WTC11 (cell line): ENCODE measurements around the gene CDK10. TPM values are rescaled to one million over a fixed set of nuclear protein-coding genes. Genes with fewer than 3 reads are reported as not detected.
A peak's percentile ranks its signal among the peaks of the same experiment; 100 is the strongest.
"Not testable (repeated sequence)": the region's sequence is repeated elsewhere in the genome, so short reads cannot be mapped to it uniquely, and the experiment has no call there.

ENCODE experiments used
- ATAC-seq: fragments of 200-7000 bp; cut with Tn5 transposase; 2 replicates; pipeline ENCODE4 v1.10.0; 2021; ENCODE audit warnings: mild to moderate bottlenecking, moderate library complexity
- CTCF ChIA-PET: fragments of 300-600 bp; sonication (Branson Sonifier 250); formaldehyde crosslinking; loops from one replicate; lab custom pipeline; 2021; ENCODE audit warnings: antibody characterized with exemption; lab: Charles Lee
- POLR2A ChIA-PET: fragments of 350-600 bp; sonication (Branson Sonifier 250); formaldehyde crosslinking; loops from one replicate; lab custom pipeline; 2021; ENCODE audit warnings: antibody characterized with exemption; lab: Charles Lee
- DNase-seq: peaks from one replicate; pipeline ENCODE4 v3.0.0; 2021; ENCODE audit warnings: low spot score
- H3K27ac Mint-ChIP-seq: 2 replicates; pipeline ENCODE4 v1.8.0; 2021; ENCODE audit warnings: mixed read lengths
- H3K27me3 Mint-ChIP-seq: 2 replicates; pipeline ENCODE4 v1.8.0; 2021; ENCODE audit warnings: low read depth, mild to moderate bottlenecking, moderate library complexity, mixed read lengths
- H3K36me3 Mint-ChIP-seq: 2 replicates; pipeline ENCODE4 v1.8.0; 2021; ENCODE audit warnings: mixed read lengths
- H3K4me1 Mint-ChIP-seq: 2 replicates; pipeline ENCODE4 v1.8.0; 2022; ENCODE audit warnings: mixed read lengths
- H3K4me3 Mint-ChIP-seq: 2 replicates; pipeline ENCODE4 v1.8.0; 2021; ENCODE audit warnings: mild to moderate bottlenecking, moderate library complexity, mixed read lengths
- H3K9me3 Mint-ChIP-seq: 2 replicates; pipeline ENCODE4 v1.8.0; 2021; ENCODE audit warnings: mixed read lengths
- CREM ChIP-seq: sonication (generic); formaldehyde crosslinking; IDR thresholded peaks from 2 replicates; pipeline ENCODE4 v1.8.1; 2022; ENCODE audit warnings: mild to moderate bottlenecking, missing genetic modification reagents, moderate library complexity
- ELF4 ChIP-seq: sonication (generic); formaldehyde crosslinking; IDR thresholded peaks from 2 replicates; pipeline ENCODE4 v1.8.1; 2022; ENCODE audit warnings: low read depth, mild to moderate bottlenecking, moderate library complexity, missing genetic modification reagents
- FOXJ3 ChIP-seq: sonication (generic); formaldehyde crosslinking; IDR thresholded peaks from 2 replicates; pipeline ENCODE4 v1.9.0; 2021; ENCODE audit warnings: missing genetic modification reagents, mild to moderate bottlenecking, borderline replicate concordance
- FOXP1 ChIP-seq: sonication (generic); formaldehyde crosslinking; IDR thresholded peaks from 2 replicates; pipeline ENCODE4 v1.8.0; 2022; ENCODE audit warnings: missing genetic modification reagents, mild to moderate bottlenecking, moderate library complexity, borderline replicate concordance
- MLX ChIP-seq: sonication (generic); formaldehyde crosslinking; IDR thresholded peaks from 2 replicates; pipeline ENCODE4 v1.8.1; 2023; ENCODE audit warnings: mild to moderate bottlenecking, missing genetic modification reagents, moderate library complexity
- MXD4 ChIP-seq: fragments of 250-450 bp; sonication (Bioruptor Pico); IDR thresholded peaks from 2 replicates; pipeline ENCODE4 v1.8.0; 2021; ENCODE audit warnings: mild to moderate bottlenecking, moderate library complexity, borderline replicate concordance
- MYBL2 ChIP-seq: sonication (generic); formaldehyde crosslinking; IDR thresholded peaks from 2 replicates; pipeline ENCODE4 v1.8.1; 2023; ENCODE audit warnings: mild to moderate bottlenecking, moderate library complexity, missing genetic modification reagents
- NR3C1 ChIP-seq: sonication (generic); formaldehyde crosslinking; conservative IDR thresholded peaks from 2 replicates; pipeline ENCODE4 v1.8.1; 2023; ENCODE audit warnings: low read depth, mild to moderate bottlenecking, missing genetic modification reagents
- OVOL2 ChIP-seq: fragments of 250-450 bp; sonication (Bioruptor Pico); IDR thresholded peaks from 2 replicates; pipeline ENCODE4 v1.9.0; 2021; ENCODE audit warnings: mild to moderate bottlenecking, borderline replicate concordance
- PREB ChIP-seq: sonication (generic); formaldehyde crosslinking; IDR thresholded peaks from 2 replicates; pipeline ENCODE4 v1.8.1; 2022; ENCODE audit warnings: mild to moderate bottlenecking, missing genetic modification reagents, moderate library complexity, borderline replicate concordance
- TEAD1 ChIP-seq: sonication (generic); formaldehyde crosslinking; IDR thresholded peaks from 2 replicates; pipeline ENCODE4 v1.8.0; 2022; ENCODE audit warnings: mild to moderate bottlenecking, missing genetic modification reagents
- TEAD4 ChIP-seq: sonication (generic); formaldehyde crosslinking; IDR thresholded peaks from 2 replicates; pipeline ENCODE4 v1.8.0; 2022; ENCODE audit warnings: mild to moderate bottlenecking, missing genetic modification reagents
- ZNF121 ChIP-seq: sonication (generic); formaldehyde crosslinking; IDR thresholded peaks from 2 replicates; pipeline ENCODE4 v1.8.0; 2023; ENCODE audit warnings: missing genetic modification reagents
- ZNF396 ChIP-seq: fragments of 250-450 bp; sonication (Bioruptor Pico); IDR thresholded peaks from 2 replicates; pipeline ENCODE4 v1.8.0; 2021; ENCODE audit warnings: mild to moderate bottlenecking, moderate library complexity, borderline replicate concordance
- ZNF423 ChIP-seq: fragments of 250-450 bp; sonication (Bioruptor Pico); IDR thresholded peaks from 2 replicates; pipeline ENCODE4 v2.1.2; 2022; ENCODE audit warnings: mild to moderate bottlenecking, moderate library complexity
- ZNF512 ChIP-seq: sonication (generic); formaldehyde crosslinking; IDR thresholded peaks from 2 replicates; pipeline ENCODE4 v1.8.1; 2022; ENCODE audit warnings: missing genetic modification reagents, borderline replicate concordance
- total RNA-seq: library from RNA; stranded (reverse); gene quantifications from 3 replicates; pipeline ENCODE4 v1.2.3, GENCODE V29; 2021
- TF ChIP-seq, protein P1 (sequence below): fragments of 200-600 bp; IDR thresholded peaks from 2 replicates; pipeline ENCODE4 v1.8.0; 2022; ENCODE audit warnings: antibody characterized with exemption
- TF ChIP-seq, protein P2 (sequence below): sonication (generic); formaldehyde crosslinking; IDR thresholded peaks from 2 replicates; pipeline ENCODE4 v1.8.0; 2022; ENCODE audit warnings: mild to moderate bottlenecking, missing genetic modification reagents
- TF ChIP-seq, protein P3 (sequence below): sonication (generic); formaldehyde crosslinking; IDR thresholded peaks from 2 replicates; pipeline ENCODE4 v1.8.0; 2022; ENCODE audit warnings: mild to moderate bottlenecking, missing genetic modification reagents

CDK10 gene
- total RNA-seq, 1 experiment from 2014 or later = 102 TPM

GRCh38 chr16:89661215-89661614, 25.3 kb upstream of the CDK10 start:
- Mint-ChIP-seq H3K4me1 (peaks cover 6% of the 10 kb centered on the region), H3K36me3 (peaks cover 70% of the 10 kb centered on the region), H3K9me3 (peaks cover 29% of the 10 kb centered on the region), H3K27me3 (peaks cover 4% of the 10 kb centered on the region; the same call in 1 of the 2 replicates), H3K4me3 (no peak overlapping the region), H3K27ac (no peak overlapping the region)
- ChIA-PET POLR2A (no interaction called here), CTCF (no interaction called here)
- TF ChIP-seq NR3C1 (CRISPR knock-in tag) = no peak
- no peak for TF ChIP-seq TEAD4 (CRISPR knock-in tag)
- no peak for TF ChIP-seq PREB (CRISPR knock-in tag)
- TF ChIP-seq ELF4 (CRISPR knock-in tag) = no peak
- ATAC-seq (no peak), DNase-seq (no peak)

DNA sequence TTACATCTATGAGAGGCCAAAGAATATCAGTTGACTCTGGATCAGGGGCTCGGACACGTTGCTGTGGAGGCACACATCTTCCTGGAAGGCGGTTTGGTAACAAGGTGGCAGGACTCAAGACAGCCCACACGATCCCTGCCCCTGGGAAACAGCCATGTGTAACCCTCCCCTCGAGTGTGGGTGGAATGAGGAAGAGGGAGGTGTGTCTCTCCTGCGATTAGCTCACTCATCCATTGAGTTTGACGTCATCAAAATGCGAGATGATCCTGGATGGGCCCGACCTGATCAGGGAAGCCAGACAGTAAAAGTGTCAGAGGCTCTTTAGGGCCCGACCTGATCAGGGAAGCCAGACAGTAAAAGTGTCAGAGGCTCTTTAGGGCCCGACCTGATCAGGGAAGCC, 22.3 kb upstream of the CDK10 start:
- CTCF ChIA-PET, H3K4me1 Mint-ChIP-seq, POLR2A ChIA-PET, DNase-seq, ATAC-seq, H3K4me3 Mint-ChIP-seq, H3K27ac Mint-ChIP-seq, H3K27me3 Mint-ChIP-seq: not testable (repeated sequence)
- Mint-ChIP-seq H3K36me3 (peaks cover 73% of the 10 kb centered on the region), H3K9me3 (peaks cover 36% of the 10 kb centered on the region)

- POLR2A ChIA-PET = interaction anchor here (0.7 kb wide), 1 partner anchor 37 kb away, joined by 3 read pairs; no protein-coding TSS in a partner anchor
- peak; percentile 58 for DNase-seq
- Mint-ChIP-seq H3K36me3 (peaks cover 49% of the 10 kb centered on the region), H3K9me3 (peaks cover 26% of the 10 kb centered on the region)
- not testable (repeated sequence) for ATAC-seq, H3K4me1 Mint-ChIP-seq, H3K4me3 Mint-ChIP-seq, H3K27me3 Mint-ChIP-seq, H3K27ac Mint-ChIP-seq
- CTCF ChIA-PET = interaction anchor here (0.7 to 1.0 kb wide), 3 partner anchors 24 to 67 kb away, joined by 3 to 4 read pairs (median 3); no protein-coding TSS in a partner anchor
- TF ChIP-seq, protein P1, sequence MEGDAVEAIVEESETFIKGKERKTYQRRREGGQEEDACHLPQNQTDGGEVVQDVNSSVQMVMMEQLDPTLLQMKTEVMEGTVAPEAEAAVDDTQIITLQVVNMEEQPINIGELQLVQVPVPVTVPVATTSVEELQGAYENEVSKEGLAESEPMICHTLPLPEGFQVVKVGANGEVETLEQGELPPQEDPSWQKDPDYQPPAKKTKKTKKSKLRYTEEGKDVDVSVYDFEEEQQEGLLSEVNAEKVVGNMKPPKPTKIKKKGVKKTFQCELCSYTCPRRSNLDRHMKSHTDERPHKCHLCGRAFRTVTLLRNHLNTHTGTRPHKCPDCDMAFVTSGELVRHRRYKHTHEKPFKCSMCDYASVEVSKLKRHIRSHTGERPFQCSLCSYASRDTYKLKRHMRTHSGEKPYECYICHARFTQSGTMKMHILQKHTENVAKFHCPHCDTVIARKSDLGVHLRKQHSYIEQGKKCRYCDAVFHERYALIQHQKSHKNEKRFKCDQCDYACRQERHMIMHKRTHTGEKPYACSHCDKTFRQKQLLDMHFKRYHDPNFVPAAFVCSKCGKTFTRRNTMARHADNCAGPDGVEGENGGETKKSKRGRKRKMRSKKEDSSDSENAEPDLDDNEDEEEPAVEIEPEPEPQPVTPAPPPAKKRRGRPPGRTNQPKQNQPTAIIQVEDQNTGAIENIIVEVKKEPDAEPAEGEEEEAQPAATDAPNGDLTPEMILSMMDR = 0 out of 2 replicates have a peak, but pooled peaks have one; percentile 36
Measured at GRCh38 chr16:89667000-89667399, 19.5 kb upstream of the CDK10 start.

DNA sequence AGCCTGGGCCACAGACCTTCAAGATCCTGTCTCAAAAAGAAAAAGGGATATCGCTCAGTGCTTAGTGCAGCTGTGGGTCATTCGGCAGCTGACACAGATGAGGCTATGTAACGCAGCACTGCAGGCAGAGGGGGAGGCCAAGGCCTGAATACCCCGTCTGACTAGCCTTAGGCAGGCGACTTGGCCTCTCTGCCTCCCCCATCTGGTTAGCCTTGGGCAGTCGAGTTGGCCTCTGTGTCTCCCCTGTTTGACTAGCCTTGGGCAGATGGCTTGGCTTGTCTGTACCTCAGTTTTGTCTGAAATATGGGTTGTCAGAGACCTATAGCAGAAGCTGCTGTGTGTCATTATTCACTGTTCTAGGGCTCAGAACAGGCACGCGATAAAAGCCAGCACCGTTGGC, 18.9 kb upstream of the CDK10 start:
- Mint-ChIP-seq H3K4me3 (no peak overlapping the region), H3K27me3 (peaks cover 10% of the 10 kb centered on the region), H3K27ac (no peak overlapping the region), H3K36me3 (peaks cover 43% of the 10 kb centered on the region), H3K9me3 (peaks cover 32% of the 10 kb centered on the region), H3K4me1 (no peaks in the 10 kb centered on the region)
- DNase-seq (no peak), ATAC-seq (no peak)
- POLR2A ChIA-PET = interaction anchor here (0.7 kb wide), 1 partner anchor 36 kb away, joined by 3 read pairs; no protein-coding TSS in a partner anchor
- CTCF ChIA-PET = interaction anchor here (0.7 to 1.0 kb wide), 4 partner anchors 25 to 68 kb away, joined by 3 to 4 read pairs (median 4); no protein-coding TSS in a partner anchor
- TF ChIP-seq MLX (CRISPR knock-in tag) (no peak), MYBL2 (CRISPR knock-in tag) (no peak), OVOL2 (CRISPR knock-in tag) (no peak), ZNF396 (no peak), FOXP1 (CRISPR knock-in tag) (no peak), ZNF512 (no peak), ZNF423 (CRISPR knock-in tag) (no peak), TEAD1 (CRISPR knock-in tag) (no peak), MXD4 (no peak), FOXJ3 (CRISPR knock-in tag) (no peak), CREM (CRISPR knock-in tag) (no peak), ZNF121 (CRISPR knock-in tag) (no peak)
- TF ChIP-seq, protein P2, sequence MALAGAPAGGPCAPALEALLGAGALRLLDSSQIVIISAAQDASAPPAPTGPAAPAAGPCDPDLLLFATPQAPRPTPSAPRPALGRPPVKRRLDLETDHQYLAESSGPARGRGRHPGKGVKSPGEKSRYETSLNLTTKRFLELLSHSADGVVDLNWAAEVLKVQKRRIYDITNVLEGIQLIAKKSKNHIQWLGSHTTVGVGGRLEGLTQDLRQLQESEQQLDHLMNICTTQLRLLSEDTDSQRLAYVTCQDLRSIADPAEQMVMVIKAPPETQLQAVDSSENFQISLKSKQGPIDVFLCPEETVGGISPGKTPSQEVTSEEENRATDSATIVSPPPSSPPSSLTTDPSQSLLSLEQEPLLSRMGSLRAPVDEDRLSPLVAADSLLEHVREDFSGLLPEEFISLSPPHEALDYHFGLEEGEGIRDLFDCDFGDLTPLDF (CRISPR knock-in tag) = no peak
- TF ChIP-seq, protein P3, sequence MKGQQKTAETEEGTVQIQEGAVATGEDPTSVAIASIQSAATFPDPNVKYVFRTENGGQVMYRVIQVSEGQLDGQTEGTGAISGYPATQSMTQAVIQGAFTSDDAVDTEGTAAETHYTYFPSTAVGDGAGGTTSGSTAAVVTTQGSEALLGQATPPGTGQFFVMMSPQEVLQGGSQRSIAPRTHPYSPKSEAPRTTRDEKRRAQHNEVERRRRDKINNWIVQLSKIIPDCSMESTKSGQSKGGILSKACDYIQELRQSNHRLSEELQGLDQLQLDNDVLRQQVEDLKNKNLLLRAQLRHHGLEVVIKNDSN (CRISPR knock-in tag) = no peak
- TF ChIP-seq, protein P1 = no peak
